ENCODE measurements around the gene NOSTRIN. TPM values are rescaled to one million over a fixed set of nuclear protein-coding genes. Genes with fewer than 3 reads are reported as not detected.

The NOSTRIN gene, protein sequence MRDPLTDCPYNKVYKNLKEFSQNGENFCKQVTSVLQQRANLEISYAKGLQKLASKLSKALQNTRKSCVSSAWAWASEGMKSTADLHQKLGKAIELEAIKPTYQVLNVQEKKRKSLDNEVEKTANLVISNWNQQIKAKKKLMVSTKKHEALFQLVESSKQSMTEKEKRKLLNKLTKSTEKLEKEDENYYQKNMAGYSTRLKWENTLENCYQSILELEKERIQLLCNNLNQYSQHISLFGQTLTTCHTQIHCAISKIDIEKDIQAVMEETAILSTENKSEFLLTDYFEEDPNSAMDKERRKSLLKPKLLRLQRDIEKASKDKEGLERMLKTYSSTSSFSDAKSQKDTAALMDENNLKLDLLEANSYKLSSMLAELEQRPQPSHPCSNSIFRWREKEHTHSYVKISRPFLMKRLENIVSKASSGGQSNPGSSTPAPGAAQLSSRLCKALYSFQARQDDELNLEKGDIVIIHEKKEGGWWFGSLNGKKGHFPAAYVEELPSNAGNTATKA
- 8.8 TPM for total RNA-seq

DNA sequence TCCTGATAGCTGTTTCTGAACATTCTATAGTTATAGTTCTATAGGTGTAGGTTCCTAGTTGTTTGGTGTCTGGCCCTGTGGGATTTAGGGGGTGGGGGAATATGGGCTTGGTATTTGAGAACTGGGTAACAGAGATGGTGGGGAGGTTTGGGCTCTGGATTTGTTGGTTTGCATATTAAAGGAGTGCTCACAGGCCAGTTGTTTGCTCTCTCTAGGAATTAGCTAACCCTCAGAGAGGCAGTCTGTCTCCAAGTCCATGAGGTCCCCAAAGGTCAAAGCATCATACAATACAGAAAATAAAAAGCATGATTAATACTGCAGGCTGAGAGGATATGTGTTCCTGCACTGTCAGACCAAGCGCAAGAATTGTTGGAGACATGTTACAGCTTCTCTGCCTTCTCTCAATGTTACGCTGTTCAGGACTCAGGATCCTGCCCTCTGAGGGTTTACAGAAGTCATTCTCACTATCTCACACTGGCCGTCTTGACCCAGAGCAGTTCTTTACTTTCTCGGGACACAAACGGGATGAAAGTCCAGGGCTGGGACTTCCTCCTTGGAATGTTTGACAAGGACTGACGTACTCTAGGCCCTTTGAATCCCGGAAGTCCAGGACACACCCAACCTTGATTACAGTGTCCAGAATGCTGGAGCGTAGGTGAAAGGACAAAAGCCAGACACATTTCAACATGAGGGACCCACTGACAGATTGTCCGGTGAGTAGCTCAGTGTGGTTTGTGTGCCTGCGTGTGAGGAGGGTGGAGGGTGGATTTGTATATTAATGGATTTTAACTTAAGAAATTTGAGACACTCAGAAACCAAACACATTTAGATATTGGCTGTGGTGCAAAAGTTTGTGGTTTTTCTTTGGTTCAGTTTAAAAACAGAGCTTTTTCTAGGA is at the start of gene NOSTRIN:
NOSTRIN (plus strand) TSS at position 677 of the 898 bp plus-strand sequence; CDS start at position 687, 10 bp downstream.

DNA sequence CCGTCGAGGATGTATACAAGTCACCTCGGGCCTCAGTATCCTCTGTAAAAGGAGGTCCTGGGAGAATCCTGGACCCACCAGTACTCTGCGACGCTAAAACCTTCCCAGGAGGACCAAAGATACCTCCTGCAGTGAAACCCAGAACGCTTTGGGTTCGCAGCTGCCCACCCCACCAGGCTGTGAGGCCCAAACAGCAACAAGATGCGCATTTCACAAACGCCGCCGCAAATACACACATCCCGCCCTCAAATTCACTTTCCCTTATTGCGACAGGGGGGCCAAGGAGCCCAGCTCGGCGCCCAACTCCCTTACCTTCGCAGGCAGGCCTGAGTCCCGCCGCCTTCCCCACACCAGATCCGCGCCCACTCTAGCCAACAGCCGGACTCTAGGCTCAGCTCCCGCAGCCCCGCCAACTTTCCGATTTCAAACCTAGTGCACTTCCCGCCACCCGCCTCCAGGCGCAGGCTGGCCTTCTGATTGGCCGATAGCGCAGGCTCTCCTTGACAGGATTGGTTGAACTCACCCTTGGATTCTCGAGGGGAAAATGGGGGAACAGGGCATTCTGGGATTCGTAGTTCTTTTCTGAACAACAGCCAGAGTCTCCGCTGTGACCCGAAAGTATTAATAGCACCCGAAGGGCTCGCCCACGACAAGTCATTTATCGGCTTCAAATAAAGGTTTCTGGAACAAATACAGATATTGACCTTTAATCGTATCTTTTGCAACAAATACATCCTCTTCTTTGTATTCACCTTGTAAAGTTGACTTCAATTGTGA is 87.8 kb downstream of the NOSTRIN start, which contains the start of gene SPC25:
SPC25 (minus strand) TSS at position 425 of the 777 bp plus-strand sequence. CDS start 911 bp downstream, outside the sequence.

DNA sequence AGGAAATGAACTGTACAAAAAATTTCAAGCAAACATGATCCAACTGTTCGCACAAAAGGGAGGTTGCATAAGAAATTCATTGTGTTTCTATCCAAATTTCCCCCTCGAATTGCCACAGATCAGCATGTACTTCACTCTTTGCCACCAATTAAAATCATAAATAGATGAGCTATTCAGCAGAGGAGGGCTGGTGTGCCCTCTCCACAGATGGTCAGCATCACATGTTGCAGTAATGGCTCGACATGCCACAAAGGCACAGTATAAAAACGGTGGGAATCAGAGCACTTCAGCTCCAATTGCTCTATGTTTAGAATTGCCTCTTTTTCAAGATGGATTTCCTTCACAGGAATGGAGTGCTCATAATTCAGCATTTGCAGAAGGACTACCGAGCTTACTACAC is 98.6 kb downstream of the NOSTRIN start, which contains the start of gene G6PC2:
G6PC2 (plus strand) TSS at position 289 of the 400 bp plus-strand sequence; CDS start at position 330, 41 bp downstream.

Other genes with a start within 250 kb of the NOSTRIN start
- 13.1 TPM for gene SPC25, start 87.8 kb downstream of the NOSTRIN start, total RNA-seq
- gene G6PC2, start 98.7 kb downstream of the NOSTRIN start, total RNA-seq = 4.2 TPM
- gene ABCB11, start 228.7 kb downstream of the NOSTRIN start, total RNA-seq = 0.38 TPM